ENCODE results near the gene PHOSPHO2. TPM values are rescaled to one million over a fixed set of nuclear protein-coding genes. Genes with fewer than 3 reads are reported as not detected.

Gene PHOSPHO2
- total RNA-seq, 3 donors from 2014 or later (not counting 1 experiment from before 2014, with no cell fraction given) = 3.6 to 9.5 (median 5.8) TPM

GRCh38 chr2:169709331-169709730 lies 15.1 kb downstream of the PHOSPHO2 start:
- Mint-ChIP-seq H3K4me3 (no peak overlapping the region), H3K27ac (no peak overlapping the region), H3K36me3 (no peaks in the 10 kb centered on the region), H3K27me3 (ENCODE audit: low read depth in 2 of 2) (no peaks in the 10 kb centered on the region), H3K9me3 (no peaks in the 10 kb centered on the region), H3K4me1 (no peaks in the 10 kb centered on the region)
- H3K4me3 ChIP-seq (ENCODE audit: low read length) = no peak overlapping the region
- TF ChIP-seq CTCF (IDR thresholded peaks at IDR 0.05) = no peak
- ATAC-seq (no peak), DNase-seq (no peak)
- no peaks in the 10 kb centered on the region for H3K27me3 ChIP-seq (ENCODE audit: control insufficient read depth, insufficient read depth, low read length)
- WGBS (ENCODE audit: insufficient coverage) = no CpG with 5 or more reads among the region's 1 CpG
- no peaks in the 10 kb centered on the region for H3K36me3 ChIP-seq (ENCODE audit: control insufficient read depth, insufficient read depth, low read length)
- H3K9me3 ChIP-seq (ENCODE audit: control insufficient read depth, insufficient read depth, low read length) = no peaks in the 10 kb centered on the region
- no peaks in the 10 kb centered on the region for H3K4me1 ChIP-seq (ENCODE audit: control insufficient read depth, insufficient read depth, low read length)
- no peak overlapping the region for H3K27ac ChIP-seq (ENCODE audit: low read length)
- intact Hi-C loops (cut with micrococcal nuclease) = no loop called here

DNA sequence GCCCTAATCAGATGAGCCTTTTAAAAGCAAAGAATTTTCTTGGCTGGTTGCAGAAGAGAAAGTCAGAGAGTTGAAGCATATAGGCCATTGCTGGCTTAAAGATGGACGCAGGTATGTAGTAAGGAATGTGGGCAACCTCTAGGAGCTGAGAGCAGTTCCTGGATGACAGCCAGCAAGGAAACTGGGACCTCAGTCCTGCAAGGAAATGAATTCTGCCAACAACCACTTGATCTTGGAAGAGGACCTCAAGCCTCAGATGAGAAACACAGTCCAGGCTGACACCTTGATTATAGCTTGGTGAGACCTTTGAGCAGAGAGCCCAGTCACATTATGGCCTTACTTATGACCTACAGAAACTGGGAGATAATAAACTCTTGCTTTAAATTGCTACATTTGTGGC lies 15.7 kb downstream of the PHOSPHO2 start:
- Histone ChIP-seq H3K9me3 (ENCODE audit: control insufficient read depth, insufficient read depth, low read length) (no peaks in the 10 kb centered on the region), H3K27me3 (ENCODE audit: control insufficient read depth, insufficient read depth, low read length) (no peaks in the 10 kb centered on the region), H3K4me3 (ENCODE audit: low read length) (no peak overlapping the region), H3K27ac (ENCODE audit: low read length) (no peak overlapping the region), H3K36me3 (ENCODE audit: control insufficient read depth, insufficient read depth, low read length) (no peaks in the 10 kb centered on the region), H3K4me1 (ENCODE audit: control insufficient read depth, insufficient read depth, low read length) (no peaks in the 10 kb centered on the region)
- Mint-ChIP-seq H3K4me3 (no peak overlapping the region), H3K27me3 (ENCODE audit: low read depth in 2 of 2) (no peaks in the 10 kb centered on the region), H3K4me1 (no peaks in the 10 kb centered on the region), H3K9me3 (no peaks in the 10 kb centered on the region), H3K36me3 (no peaks in the 10 kb centered on the region), H3K27ac (no peak overlapping the region)
- ATAC-seq = no peak
- intact Hi-C loops (cut with micrococcal nuclease) = no loop called here
- WGBS (ENCODE audit: insufficient coverage) = 97% methylated on average over 1 of the region's 1 CpG
- TF ChIP-seq CTCF (IDR thresholded peaks at IDR 0.05) = no peak
- DNase-seq = no peak

GRCh38 chr2:169711751-169712509 lies 17.7 kb downstream of the PHOSPHO2 start:
- no peaks in the 10 kb centered on the region for H3K27me3 Mint-ChIP-seq (ENCODE audit: low read depth in 2 of 2)
- Histone ChIP-seq H3K4me3 (ENCODE audit: low read length) (no peak overlapping the region), H3K27me3 (ENCODE audit: control insufficient read depth, insufficient read depth, low read length) (no peaks in the 10 kb centered on the region), H3K27ac (ENCODE audit: low read length) (no peak overlapping the region), H3K4me1 (ENCODE audit: control insufficient read depth, insufficient read depth, low read length) (no peaks in the 10 kb centered on the region), H3K36me3 (ENCODE audit: control insufficient read depth, insufficient read depth, low read length) (no peaks in the 10 kb centered on the region), H3K9me3 (ENCODE audit: control insufficient read depth, insufficient read depth, low read length) (no peaks in the 10 kb centered on the region)
- H3K36me3 Mint-ChIP-seq = no peaks in the 10 kb centered on the region
- no peak for TF ChIP-seq CTCF (IDR thresholded peaks at IDR 0.05)
- intact Hi-C loops (cut with micrococcal nuclease) = no loop called here
- no peaks in the 10 kb centered on the region for H3K9me3 Mint-ChIP-seq
- DNase-seq (no peak), ATAC-seq (no peak)
- no peak overlapping the region for H3K4me3 Mint-ChIP-seq
- H3K4me1 Mint-ChIP-seq = peaks cover 5 to 7% of the 10 kb centered on the region in 2 donors
- no peak overlapping the region for H3K27ac Mint-ChIP-seq
- 93% methylated on average over 6 of the region's 7 CpGs for WGBS (ENCODE audit: insufficient coverage)

DNA sequence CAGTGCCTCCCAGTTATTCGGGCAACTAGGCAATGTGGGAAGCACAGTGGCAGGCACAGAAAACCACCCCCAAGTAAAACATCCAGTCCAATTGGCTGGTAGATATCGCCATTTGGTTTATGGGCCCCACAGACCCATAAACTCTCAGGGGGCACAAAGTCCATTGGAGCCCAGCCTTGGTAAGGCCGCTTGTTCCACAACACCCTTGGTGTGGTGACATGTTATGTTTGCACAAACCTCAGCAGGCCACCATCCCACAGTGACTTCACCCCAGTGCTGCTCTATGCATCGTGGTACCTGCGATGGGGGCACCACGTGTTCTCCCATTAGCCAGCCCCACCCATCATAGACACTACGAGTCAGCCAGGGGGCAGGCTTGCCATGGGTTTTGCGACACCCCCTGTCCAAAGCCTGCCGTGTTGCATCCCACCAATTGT lies 18.5 kb downstream of the PHOSPHO2 start:
- no peaks in the 10 kb centered on the region for H3K36me3 ChIP-seq (ENCODE audit: control insufficient read depth, insufficient read depth, low read length)
- H3K4me1 ChIP-seq (ENCODE audit: control insufficient read depth, insufficient read depth, low read length) = no peaks in the 10 kb centered on the region
- no peaks in the 10 kb centered on the region for H3K27me3 Mint-ChIP-seq (ENCODE audit: low read depth in 2 of 2)
- intact Hi-C loops (cut with micrococcal nuclease) = no loop called here
- peaks cover 5 to 7% of the 10 kb centered on the region in 2 donors for H3K4me1 Mint-ChIP-seq
- no peaks in the 10 kb centered on the region for H3K9me3 Mint-ChIP-seq
- no peaks in the 10 kb centered on the region for H3K9me3 ChIP-seq (ENCODE audit: control insufficient read depth, insufficient read depth, low read length)
- no peak overlapping the region for H3K27ac ChIP-seq (ENCODE audit: low read length)
- TF ChIP-seq CTCF (IDR thresholded peaks at IDR 0.05) = no peak
- DNase-seq (no peak), ATAC-seq (no peak)
- WGBS (ENCODE audit: insufficient coverage) = 96% methylated on average over 9 of the region's 9 CpGs
- H3K27me3 ChIP-seq (ENCODE audit: control insufficient read depth, insufficient read depth, low read length) = no peaks in the 10 kb centered on the region
- H3K4me3 Mint-ChIP-seq = no peak overlapping the region
- H3K36me3 Mint-ChIP-seq = no peaks in the 10 kb centered on the region
- no peak overlapping the region for H3K4me3 ChIP-seq (ENCODE audit: low read length)
- H3K27ac Mint-ChIP-seq = no peak overlapping the region

Measured in natural killer cell (primary cell).